ENCODE measurements around the gene RPL7A. TPM values are rescaled to one million over a fixed set of nuclear protein-coding genes. Genes with fewer than 3 reads are reported as not detected.

The RPL7A gene
- total RNA-seq, 1 experiment from 2014 or later = 2,991 TPM

DNA sequence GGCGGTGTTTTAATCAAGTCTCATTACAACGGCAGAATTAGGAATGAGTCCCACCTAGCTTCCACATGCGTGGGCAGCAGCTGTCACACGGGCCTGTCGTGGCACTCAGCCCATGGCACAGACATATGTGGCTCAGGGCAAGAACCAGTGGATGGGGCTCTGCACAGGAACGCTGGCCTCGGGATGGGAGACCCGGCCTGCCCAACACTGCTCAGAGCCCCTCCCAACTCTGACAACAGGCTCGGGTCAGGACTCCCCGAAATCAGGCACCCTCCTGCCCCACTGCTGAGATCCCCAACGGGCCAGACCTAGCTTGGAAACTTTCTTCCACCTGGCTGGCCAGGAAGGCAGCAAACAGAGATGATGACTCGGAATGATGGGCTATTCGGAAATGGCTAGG is 7.1 kb upstream of the RPL7A start:
- Histone ChIP-seq H3K4me3 (no peak overlapping the region), H3K36me3 (peaks cover 67% of the 10 kb centered on the region), H3K9me3 (no peaks in the 10 kb centered on the region), H3K27me3 (no peaks in the 10 kb centered on the region)
- DNase-seq = no peak

DNA sequence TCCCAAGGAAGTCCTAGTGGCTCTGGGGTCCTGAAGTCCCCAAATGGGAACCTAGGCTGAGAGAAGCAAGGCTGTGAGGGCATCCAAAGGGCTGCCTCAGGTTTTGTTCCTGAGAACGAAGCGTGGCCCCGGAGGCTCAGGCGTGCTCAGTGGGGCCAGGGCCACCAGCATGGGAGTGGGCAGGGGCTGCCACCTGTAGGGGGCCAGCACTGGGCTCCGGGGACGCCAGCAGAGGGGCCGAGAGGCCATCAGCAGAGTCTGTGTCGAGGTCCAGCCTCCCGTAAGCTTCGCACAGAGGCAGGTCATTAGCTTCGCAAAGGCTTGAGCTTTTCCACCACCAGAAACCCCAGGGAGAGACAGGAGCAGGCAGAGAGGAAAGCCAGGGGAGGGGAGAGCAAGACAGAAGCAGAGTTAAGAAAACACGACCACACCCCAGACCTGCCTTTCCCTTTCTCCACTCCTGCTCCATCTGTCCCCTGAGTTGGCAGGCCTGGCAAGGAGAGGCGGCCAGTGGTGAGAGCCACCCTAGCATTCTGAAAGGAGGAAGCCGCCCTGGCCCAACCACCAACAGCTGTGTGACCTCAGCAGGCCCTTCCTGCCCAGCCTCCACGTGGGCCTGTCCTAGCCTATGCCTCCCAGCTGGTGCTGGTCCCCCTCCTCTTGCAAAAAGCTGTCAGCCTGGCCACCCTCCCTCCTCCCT is 6.5 kb upstream of the RPL7A start:
- no peak for DNase-seq
- Histone ChIP-seq H3K4me3 (no peak overlapping the region), H3K27me3 (no peaks in the 10 kb centered on the region), H3K36me3 (peaks cover 72% of the 10 kb centered on the region), H3K9me3 (no peaks in the 10 kb centered on the region)

DNA sequence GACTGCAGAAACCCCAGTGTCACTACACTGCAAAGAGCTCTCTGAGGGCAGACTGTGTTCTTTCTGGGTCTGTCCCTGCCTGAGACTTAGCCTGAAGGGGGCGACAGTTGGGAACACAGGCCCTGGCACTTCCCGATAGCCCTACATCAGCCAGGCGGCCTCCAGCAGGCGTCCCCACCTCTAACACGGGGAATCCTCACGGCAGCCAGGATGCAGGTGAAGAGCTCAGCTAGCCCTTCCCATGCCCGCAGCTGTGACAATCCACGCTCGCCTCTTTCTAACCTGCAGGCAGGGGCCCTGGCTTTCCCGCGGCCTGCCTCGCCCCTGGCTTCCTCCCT is 6.0 kb upstream of the RPL7A start:
- no peaks in the 10 kb centered on the region for H3K9me3 ChIP-seq
- peaks cover 69% of the 10 kb centered on the region for H3K36me3 ChIP-seq
- no peak for DNase-seq
- H3K4me3 ChIP-seq = no peak overlapping the region
- no peaks in the 10 kb centered on the region for H3K27me3 ChIP-seq

DNA sequence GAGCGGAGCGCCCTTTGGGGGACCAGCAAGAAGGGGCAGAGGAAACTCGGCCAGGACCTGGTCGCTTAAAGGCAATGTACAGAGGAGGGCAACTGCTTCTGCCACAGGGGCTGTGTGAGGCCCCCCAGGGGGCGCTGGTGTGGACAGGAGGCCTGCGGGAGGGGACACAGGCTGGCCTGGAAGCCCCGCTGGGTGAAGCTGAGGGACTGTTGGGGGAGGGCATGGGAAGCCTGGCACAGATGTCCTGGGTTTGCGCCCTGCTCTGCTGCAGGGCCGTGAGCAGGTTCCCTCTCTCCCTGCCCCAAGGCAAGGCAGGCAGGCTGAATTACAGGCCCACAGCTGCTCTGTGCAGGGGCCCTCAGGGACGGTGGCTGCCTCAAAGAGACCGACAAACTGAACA is 5.4 kb upstream of the RPL7A start:
- H3K9me3 ChIP-seq = no peaks in the 10 kb centered on the region
- H3K27me3 ChIP-seq = no peaks in the 10 kb centered on the region
- H3K4me3 ChIP-seq = no peak overlapping the region
- H3K36me3 ChIP-seq = peaks cover 69% of the 10 kb centered on the region
- no peak for DNase-seq

DNA sequence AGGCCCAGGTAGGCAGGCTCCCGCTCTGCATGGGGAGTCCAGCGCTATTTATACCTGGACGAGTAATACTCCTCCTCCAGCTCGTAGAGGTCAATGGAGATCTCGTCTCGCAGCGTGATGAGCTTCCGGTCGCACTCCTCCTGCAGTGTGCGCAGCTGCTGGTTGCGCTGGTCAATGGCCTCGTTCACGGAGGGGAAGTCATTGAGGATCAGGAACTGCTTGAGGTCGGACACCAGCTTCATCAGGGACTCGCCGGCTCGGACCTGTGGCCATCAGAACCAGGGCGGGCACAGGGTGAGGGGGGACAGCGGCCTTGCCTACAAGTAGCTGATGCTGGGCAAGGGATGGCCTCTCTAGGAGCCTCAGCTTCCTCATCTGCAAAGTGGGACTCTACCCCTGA is 3.9 kb upstream of the RPL7A start:
- Histone ChIP-seq H3K27me3 (no peaks in the 10 kb centered on the region), H3K36me3 (peaks cover 77% of the 10 kb centered on the region), H3K4me3 (no peak overlapping the region), H3K9me3 (no peaks in the 10 kb centered on the region)
- DNase-seq = no peak

DNA sequence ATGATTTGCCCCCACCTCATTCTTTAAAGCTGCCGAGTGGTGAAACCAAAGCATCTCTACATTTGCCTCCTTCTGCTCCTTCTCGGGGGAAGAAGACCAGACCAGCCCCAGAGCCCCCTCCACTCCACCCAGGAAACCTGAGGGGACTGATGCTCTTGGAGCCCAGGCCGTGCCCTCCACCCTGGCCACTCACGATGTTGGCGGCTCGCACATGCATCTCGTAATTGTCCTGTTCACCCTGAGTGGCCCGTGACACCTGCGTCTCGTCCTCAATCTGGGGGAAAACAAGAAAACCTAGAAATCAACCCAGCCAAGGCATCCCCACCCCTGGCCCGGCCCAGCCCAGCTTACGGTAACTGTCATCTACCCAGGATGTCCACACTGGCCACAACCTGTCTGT is 3.0 kb upstream of the RPL7A start:
- no peak for DNase-seq
- Histone ChIP-seq H3K4me3 (no peak overlapping the region), H3K9me3 (no peaks in the 10 kb centered on the region), H3K36me3 (peaks cover 81% of the 10 kb centered on the region), H3K27me3 (no peaks in the 10 kb centered on the region)

DNA sequence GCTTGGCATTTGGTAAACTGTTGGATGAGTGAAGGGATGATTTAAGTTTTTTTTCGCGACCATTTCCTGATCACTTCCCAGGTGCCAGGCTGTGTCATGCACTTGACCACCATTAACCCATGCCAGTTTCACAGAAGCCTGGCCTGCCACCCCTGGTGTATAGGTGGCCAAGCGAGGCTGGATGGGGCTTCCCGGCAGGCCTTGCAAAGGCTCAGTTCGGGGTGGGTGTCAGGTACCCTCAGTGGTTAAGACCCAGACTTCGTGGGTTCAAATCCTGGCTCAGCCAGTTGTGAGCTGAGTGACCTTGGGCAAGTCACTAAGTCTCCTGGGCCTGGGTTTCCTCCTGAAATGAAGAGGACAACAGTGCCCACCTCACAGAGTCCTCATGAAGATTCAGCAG is 2.4 kb upstream of the RPL7A start:
- Histone ChIP-seq H3K9me3 (no peaks in the 10 kb centered on the region), H3K27me3 (no peaks in the 10 kb centered on the region), H3K4me3 (no peak overlapping the region), H3K36me3 (peaks cover 84% of the 10 kb centered on the region)
- no peak for DNase-seq

DNA sequence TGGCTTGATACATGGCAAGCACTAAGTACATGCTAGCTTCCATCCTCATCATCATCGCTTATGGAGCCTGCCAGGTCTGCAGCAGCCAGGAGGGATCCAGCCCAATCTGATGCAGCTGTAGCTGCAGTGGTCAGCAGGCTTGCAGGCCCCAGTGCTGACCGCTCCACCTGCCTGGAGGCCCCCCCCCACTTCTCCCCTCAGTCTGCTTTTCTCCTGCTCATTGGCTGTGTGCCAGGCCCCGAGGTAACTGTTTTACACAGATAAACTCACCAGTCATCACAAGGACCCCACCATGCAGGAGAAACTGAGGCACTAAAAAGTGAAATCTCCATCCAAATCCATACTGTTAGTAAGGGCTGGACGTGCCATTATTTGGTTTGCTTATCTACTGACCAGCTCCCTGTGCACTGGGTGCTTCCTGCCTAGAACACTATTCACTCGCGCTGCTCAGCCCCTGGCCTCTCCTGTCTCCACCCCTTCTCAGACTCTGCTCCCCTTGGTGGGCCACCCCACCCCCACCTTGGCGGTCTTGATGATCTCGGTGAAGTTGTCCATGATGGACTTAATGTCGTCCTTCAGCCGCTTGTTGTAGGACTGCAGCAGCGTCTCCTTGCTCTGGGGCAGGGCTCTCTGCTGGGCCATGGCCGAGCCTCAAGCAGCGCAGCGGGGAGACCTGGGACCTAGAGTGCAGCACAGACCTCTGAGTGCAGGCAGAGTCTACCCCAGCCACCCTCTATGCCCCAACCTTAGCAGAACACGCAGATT is 1.8 kb upstream of the RPL7A start:
- no peak for DNase-seq
- Histone ChIP-seq H3K27me3 (no peaks in the 10 kb centered on the region), H3K36me3 (peaks cover 84% of the 10 kb centered on the region), H3K4me3 (peak overlapping the region; percentile 97), H3K9me3 (no peaks in the 10 kb centered on the region)

DNA sequence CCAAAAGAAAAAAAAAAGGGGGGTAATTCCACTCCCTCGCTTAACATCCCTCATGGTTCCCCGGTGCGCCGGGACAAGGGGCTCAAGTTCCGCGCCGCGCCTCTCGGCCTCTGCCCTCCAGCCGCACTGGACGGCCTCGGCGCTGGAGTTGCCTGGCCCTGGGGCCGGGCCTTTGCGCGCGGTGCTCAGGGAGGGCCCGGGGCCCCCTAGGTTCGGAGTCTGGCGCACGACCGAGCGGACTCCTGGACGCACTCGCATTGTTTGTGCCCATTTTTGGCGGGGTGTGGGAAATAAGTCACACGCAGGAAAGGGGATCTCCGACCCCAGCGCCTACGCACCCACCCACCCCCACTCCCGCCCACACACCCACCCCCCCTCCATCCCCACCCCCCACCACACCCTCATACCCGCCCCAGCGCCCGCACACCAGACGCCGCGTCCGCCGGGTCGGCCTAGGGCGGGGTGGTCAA is 468 bp upstream of the RPL7A start:
- H3K27me3 ChIP-seq = no peaks in the 10 kb centered on the region
- H3K4me3 ChIP-seq = peak overlapping the region; percentile 97
- DNase-seq = no peak
- H3K36me3 ChIP-seq = peaks cover 86% of the 10 kb centered on the region
- no peaks in the 10 kb centered on the region for H3K9me3 ChIP-seq

DNA sequence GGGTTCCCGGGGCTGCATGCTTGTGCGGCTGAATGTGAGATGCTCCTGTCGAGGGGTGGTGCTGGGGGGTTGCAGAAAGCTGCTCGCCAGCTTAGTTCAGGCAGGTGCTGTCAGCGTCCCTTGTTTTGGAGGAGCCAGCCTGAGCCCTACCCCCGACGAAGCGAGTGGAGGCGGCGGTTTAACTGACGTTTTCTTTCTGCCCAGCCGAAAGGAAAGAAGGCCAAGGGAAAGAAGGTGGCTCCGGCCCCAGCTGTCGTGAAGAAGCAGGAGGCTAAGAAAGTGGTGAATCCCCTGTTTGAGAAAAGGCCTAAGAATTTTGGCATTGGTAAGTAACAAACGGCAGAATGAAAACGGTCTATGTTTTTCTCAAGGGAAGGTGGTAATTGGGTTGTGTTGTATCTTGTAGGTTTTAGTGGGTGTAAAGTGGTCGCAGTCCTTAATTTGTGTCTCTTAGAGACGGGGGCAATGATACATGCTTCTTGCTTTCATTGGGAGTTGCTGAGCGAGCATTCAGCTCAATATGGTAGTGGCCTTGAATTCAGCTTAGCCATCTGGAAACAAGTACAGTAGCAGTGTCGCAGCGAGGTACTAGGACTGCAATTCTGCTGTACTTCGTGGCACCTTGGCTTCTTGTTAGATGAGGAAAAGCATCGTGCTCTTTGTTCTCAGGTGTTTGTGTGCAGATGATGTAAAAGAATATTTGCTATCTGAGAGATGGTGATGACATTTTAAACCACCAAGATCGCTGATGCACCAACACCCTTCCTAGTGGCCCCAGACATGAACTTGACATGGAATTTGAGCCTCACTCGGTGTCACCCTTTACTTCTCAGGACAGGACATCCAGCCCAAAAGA is 928 bp downstream of the RPL7A start:
- Histone ChIP-seq H3K27me3 (no peaks in the 10 kb centered on the region), H3K36me3 (peaks cover 77% of the 10 kb centered on the region), H3K9me3 (no peaks in the 10 kb centered on the region), H3K4me3 (peak overlapping the region; percentile 97)
- no peak for DNase-seq

DNA sequence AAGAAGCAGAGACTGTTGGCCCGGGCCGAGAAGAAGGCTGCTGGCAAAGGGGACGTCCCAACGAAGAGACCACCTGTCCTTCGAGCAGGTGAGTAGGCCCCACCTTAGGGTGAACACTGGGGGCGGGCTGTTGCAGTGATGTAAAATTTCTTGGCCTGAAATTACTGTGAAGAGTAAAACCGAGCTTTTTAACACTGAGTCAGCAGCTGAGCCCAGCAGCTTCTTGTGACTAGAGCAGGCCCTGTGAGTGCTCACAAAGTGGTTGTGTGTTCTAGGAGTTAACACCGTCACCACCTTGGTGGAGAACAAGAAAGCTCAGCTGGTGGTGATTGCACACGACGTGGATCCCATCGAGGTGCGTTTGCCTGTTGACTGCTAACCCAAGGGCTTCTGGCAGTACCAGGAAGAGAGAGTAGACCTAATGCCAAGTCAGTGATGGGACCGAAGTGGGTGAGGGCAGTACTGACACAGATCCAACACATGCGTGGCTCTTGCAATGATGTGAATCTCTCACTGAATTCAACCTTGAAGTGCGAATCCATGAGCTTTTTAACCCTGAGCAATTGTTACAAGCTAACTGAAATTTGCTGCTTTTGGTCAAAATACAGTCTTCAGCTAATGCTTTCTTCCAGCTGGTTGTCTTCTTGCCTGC is 2.1 kb downstream of the RPL7A start:
- no peaks in the 10 kb centered on the region for H3K9me3 ChIP-seq
- no peaks in the 10 kb centered on the region for H3K27me3 ChIP-seq
- peak overlapping the region; percentile 97 for H3K4me3 ChIP-seq
- H3K36me3 ChIP-seq = peaks cover 68% of the 10 kb centered on the region
- no peak for DNase-seq

DNA sequence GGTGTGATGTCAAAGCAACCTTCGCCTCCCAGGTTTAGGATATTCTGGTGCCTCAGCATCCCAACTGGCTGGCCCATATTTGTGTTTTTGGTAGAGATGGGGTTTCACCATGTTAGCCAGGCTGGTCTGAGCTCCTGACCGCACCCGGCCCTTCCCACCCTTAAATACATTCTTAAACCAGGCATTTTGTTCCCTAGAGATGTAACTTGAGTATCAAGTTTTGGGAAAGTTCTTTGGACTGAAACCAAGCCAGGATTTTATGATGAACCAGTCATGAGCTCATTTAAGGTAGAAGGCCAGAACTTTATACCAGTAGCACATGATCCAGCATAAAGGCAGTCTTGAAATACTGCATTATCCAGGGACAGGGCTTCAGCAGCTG is 3.5 kb downstream of the RPL7A start:
- H3K27me3 ChIP-seq = no peaks in the 10 kb centered on the region
- H3K36me3 ChIP-seq = peaks cover 54% of the 10 kb centered on the region
- no peak overlapping the region for H3K4me3 ChIP-seq
- no peaks in the 10 kb centered on the region for H3K9me3 ChIP-seq
- no peak for DNase-seq

DNA sequence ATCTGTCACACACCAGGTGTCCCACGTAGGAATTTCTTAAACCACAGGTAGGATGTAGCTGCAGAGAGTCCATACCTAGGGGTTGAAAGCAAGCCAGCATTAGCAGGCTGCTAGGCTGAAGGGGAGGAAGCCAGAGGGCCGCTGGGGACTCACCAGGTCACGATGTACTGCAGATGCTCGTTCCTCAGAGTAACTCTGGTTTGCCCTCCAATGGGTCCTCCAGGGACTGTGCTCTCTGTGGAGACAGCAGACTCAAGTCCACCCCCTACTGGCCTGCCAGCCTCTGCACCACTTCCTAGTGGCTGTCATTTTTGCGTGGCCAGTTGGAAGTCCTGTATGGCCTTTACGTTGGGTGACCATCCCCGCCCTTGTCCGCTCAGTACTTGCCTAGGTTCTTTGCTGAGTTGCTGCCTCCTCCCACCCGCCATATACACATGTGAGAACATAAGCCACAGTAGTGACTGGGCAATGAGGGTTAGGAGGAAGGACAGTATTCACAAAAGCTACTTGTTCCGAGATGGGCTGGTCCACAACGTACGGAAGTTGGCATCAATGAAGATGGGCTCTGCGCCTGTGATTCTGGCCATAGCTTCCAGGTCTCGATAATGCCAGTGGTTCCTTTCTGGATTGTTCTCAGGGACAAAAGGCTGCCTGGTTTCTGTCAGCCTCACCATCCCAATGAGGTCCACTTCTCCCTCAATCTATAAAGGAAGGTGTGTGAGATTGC is 4.1 kb downstream of the RPL7A start:
- H3K36me3 ChIP-seq = peaks cover 53% of the 10 kb centered on the region
- no peaks in the 10 kb centered on the region for H3K27me3 ChIP-seq
- no peaks in the 10 kb centered on the region for H3K9me3 ChIP-seq
- H3K4me3 ChIP-seq = no peak overlapping the region
- peak; percentile 70 for DNase-seq

DNA sequence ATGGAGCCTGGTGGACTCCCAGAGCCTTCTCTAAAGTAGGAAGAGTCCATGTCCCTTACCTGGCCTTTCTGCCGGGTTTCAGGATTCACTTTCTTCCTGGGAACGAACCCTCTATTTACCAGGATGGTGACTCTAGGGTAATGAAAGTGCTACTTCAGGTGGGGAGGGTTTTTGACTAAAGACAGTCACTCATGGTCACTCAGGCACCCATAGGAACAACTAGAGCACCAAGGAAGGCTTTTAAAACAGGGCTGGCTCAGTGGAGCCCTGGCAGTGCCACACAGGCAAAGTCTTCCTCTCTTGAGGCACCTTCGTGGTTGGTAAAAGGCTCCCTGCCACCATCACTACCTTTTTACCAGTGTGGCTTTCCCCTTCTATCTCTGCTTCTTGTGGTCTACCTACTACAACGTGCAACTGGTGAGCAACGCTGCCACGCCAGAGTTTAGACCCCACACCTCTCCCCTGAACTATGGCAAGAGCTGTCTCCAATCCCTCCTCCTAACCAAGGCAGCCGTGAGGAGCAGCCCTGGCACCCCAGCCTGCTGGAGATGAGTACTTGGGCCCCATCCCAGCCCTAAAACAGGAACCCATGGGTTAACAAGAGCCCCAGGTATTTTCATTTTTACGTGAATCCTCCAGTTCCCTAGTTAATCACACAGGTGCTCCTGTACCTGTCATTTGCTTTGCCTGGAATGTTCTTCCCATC is 4.8 kb downstream of the RPL7A start:
- DNase-seq = no peak
- H3K36me3 ChIP-seq = peaks cover 53% of the 10 kb centered on the region
- no peaks in the 10 kb centered on the region for H3K9me3 ChIP-seq

DNA sequence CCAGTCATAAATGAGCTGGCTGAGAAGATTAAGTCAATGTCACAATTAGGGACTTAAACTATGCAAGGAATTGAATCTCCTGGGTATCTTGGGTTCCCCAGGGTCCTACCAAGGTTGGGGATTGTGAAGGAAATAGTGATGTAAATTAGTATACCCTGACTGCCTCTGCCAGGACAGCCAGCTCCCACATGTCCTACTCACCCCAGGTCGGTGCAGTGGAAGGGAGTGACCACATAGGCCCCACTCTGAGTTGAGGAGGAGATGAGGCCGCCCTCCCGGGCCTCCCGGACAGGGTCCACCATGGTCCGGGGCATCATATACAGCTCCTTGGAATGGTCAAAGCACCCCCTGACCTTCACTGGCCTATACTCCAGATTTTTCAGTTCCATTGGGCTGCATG is 5.5 kb downstream of the RPL7A start:
- Histone ChIP-seq H3K27me3 (no peaks in the 10 kb centered on the region), H3K9me3 (no peaks in the 10 kb centered on the region), H3K4me3 (no peak overlapping the region), H3K36me3 (peaks cover 49% of the 10 kb centered on the region)
- no peak for DNase-seq

More for the DNA sequence above, 4.8 kb downstream of the RPL7A start:
- H3K4me3 ChIP-seq = no peak overlapping the region
- no peaks in the 10 kb centered on the region for H3K27me3 ChIP-seq

DNA sequence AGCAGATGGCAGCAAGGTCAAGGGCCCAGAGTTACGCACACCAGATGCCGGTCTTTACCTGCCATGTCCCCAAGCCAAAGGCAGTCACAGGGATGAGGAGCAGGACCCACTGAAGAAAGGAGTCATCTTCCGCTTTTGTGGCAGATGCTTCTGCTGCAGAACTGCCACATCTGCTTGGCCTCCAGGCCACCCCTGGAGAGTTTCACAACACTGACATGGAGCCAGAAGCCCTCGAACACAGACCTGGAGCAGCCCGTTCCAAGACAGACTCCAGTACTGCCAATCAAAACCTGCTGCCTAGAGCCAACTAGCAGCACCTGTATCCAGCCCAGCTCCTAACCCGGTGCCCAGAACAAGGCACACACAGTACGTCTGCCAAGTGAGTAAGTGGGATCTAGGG is 6.7 kb downstream of the RPL7A start:
- Histone ChIP-seq H3K9me3 (no peaks in the 10 kb centered on the region), H3K36me3 (peaks cover 39% of the 10 kb centered on the region), H3K27me3 (no peaks in the 10 kb centered on the region), H3K4me3 (peak overlapping the region; percentile 64; the same call in 1 of the 2 replicates)
- no peak for DNase-seq

Data from MG63 (cell line).